ENCODE results near the gene NENF. TPM values are rescaled to one million over a fixed set of nuclear protein-coding genes. Genes with fewer than 3 reads are reported as not detected.

NENF gene
- total RNA-seq, 1 experiment from 2014 or later: 45.3 TPM

DNA sequence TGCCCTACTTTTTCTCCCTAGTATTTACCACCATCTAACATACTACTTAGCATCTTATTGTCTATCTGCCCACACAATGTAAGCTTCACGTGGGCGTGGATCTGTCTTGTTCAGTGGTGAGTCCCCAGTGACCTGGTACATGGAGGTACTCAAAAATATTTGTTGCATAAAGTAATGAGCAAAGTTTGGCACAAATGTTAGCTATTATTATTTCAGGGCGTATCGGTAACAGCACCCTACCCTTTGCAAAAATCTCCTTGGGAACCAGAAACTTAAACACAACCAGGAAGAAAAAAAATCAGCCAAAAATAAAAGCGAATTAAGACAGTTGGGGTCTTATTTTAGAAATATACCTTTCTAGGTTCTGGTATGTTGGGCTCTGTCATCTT is 454 bp upstream of the NENF start:
- TF ChIP-seq, protein P1, sequence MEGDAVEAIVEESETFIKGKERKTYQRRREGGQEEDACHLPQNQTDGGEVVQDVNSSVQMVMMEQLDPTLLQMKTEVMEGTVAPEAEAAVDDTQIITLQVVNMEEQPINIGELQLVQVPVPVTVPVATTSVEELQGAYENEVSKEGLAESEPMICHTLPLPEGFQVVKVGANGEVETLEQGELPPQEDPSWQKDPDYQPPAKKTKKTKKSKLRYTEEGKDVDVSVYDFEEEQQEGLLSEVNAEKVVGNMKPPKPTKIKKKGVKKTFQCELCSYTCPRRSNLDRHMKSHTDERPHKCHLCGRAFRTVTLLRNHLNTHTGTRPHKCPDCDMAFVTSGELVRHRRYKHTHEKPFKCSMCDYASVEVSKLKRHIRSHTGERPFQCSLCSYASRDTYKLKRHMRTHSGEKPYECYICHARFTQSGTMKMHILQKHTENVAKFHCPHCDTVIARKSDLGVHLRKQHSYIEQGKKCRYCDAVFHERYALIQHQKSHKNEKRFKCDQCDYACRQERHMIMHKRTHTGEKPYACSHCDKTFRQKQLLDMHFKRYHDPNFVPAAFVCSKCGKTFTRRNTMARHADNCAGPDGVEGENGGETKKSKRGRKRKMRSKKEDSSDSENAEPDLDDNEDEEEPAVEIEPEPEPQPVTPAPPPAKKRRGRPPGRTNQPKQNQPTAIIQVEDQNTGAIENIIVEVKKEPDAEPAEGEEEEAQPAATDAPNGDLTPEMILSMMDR (IDR thresholded peaks at IDR 0.05; ENCODE audit: unreplicated experiment): no peak
- H3K27ac Mint-ChIP-seq (ENCODE audit: unreplicated experiment): peak overlapping the region; percentile 58
- intact Hi-C loops (cut with micrococcal nuclease; ENCODE audit: unreplicated experiment): no loop called here
- no peak for DNase-seq
- CTCF ChIA-PET: interaction anchor here (1.6 kb wide), 1 partner anchor 26 kb away, joined by 3 read pairs; no protein-coding TSS in a partner anchor
- H3K4me3 Mint-ChIP-seq (ENCODE audit: low read depth, unreplicated experiment): peak overlapping the region; percentile 71
- H3K36me3 Mint-ChIP-seq (ENCODE audit: insufficient read depth, unreplicated experiment): peaks cover 11% of the 10 kb centered on the region
- no TSS peak for BruUV-seq (replicated peaks)
- no peaks in the 10 kb centered on the region for H3K9me3 Mint-ChIP-seq (ENCODE audit: low read depth, unreplicated experiment)
- H3K4me1 Mint-ChIP-seq (ENCODE audit: low read depth, unreplicated experiment): peaks cover 32% of the 10 kb centered on the region
- no peaks in the 10 kb centered on the region for H3K27me3 Mint-ChIP-seq (ENCODE audit: unreplicated experiment)

DNA sequence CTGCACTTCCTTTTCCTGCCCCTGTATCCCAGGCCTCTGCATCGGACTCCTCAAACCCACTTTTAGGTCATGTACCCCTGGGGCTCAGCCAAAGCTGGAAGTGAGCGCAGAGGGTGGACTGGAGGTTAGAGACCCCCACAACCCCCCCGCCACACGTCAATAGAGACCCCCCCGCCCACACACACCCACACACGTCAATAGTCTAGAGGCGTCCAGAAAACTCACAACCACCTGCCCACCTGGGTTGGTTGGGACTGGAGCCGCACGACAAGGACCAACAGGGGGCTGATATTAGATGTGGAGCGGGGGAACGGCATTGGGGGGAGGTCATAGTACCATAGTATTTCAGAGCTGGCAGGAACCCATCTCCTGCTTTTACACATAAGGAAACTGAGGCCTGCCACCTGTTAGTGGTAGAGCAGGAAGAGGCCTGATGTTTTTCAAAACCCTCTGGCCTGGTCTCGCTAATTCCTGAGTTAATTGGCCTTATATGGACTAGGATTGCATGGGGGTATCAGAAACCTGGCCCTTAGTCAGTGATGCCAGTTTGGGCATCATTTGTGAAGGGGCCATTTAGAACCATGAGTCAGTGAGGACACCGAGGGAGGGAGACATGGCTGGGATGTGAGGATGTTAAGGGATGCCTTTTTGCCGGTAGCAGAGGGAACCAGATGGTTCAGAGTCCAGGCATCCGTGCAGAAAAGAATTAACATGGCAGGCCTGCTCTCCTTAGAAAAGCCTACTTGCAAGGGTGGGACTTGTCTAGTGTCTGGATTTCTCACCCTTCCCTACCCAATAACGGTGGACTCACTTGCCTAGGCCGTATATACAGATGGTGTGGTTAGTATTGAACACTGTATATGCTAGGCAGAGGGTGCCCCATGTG is 1.1 kb downstream of the NENF start:
- Mint-ChIP-seq H3K4me1 (ENCODE audit: low read depth, unreplicated experiment) (peaks cover 32% of the 10 kb centered on the region), H3K4me3 (ENCODE audit: low read depth, unreplicated experiment) (peak overlapping the region; percentile 71), H3K36me3 (ENCODE audit: insufficient read depth, unreplicated experiment) (peaks cover 11% of the 10 kb centered on the region), H3K27ac (ENCODE audit: unreplicated experiment) (peak overlapping the region; percentile 65), H3K9me3 (ENCODE audit: low read depth, unreplicated experiment) (no peaks in the 10 kb centered on the region), H3K27me3 (ENCODE audit: unreplicated experiment) (no peaks in the 10 kb centered on the region)
- no TSS peak for BruUV-seq (replicated peaks)
- TF ChIP-seq, protein P1 (IDR thresholded peaks at IDR 0.05; ENCODE audit: unreplicated experiment): no peak
- intact Hi-C loops (cut with micrococcal nuclease; ENCODE audit: unreplicated experiment): no loop called here
- CTCF ChIA-PET: interaction anchor here (1.6 kb wide), 1 partner anchor 24 kb away, joined by 3 read pairs; no protein-coding TSS in a partner anchor
- DNase-seq: no peak

DNA sequence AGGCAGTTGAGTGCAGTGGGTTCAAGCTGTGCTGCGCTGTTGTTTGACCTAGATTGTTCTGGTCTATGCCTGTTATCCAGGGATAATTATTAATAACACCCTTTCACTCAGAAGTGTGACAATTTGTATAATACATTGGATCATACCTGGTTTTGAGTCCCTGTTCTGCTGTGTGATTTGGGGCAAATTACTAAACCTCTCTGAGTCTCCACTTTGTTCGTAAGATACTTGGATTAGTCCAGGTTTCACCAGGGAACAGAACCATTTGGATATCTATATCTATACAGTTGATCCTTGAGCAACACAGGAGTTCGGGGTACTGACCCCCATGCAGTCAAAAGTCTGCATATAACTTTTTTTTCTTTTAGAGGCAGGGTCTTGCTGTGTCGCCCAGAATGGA is 2.3 kb downstream of the NENF start:
- peaks cover 32% of the 10 kb centered on the region for H3K4me1 Mint-ChIP-seq (ENCODE audit: low read depth, unreplicated experiment)
- TF ChIP-seq, protein P1 (IDR thresholded peaks at IDR 0.05; ENCODE audit: unreplicated experiment): no peak
- H3K4me3 Mint-ChIP-seq (ENCODE audit: low read depth, unreplicated experiment): no peak overlapping the region
- H3K36me3 Mint-ChIP-seq (ENCODE audit: insufficient read depth, unreplicated experiment): peaks cover 11% of the 10 kb centered on the region
- H3K27ac Mint-ChIP-seq (ENCODE audit: unreplicated experiment): no peak overlapping the region
- H3K9me3 Mint-ChIP-seq (ENCODE audit: low read depth, unreplicated experiment): no peaks in the 10 kb centered on the region
- no TSS peak for BruUV-seq (replicated peaks)
- intact Hi-C loops (cut with micrococcal nuclease; ENCODE audit: unreplicated experiment): no loop called here
- no peaks in the 10 kb centered on the region for H3K27me3 Mint-ChIP-seq (ENCODE audit: unreplicated experiment)
- CTCF ChIA-PET: no interaction called here
- DNase-seq: no peak

DNA sequence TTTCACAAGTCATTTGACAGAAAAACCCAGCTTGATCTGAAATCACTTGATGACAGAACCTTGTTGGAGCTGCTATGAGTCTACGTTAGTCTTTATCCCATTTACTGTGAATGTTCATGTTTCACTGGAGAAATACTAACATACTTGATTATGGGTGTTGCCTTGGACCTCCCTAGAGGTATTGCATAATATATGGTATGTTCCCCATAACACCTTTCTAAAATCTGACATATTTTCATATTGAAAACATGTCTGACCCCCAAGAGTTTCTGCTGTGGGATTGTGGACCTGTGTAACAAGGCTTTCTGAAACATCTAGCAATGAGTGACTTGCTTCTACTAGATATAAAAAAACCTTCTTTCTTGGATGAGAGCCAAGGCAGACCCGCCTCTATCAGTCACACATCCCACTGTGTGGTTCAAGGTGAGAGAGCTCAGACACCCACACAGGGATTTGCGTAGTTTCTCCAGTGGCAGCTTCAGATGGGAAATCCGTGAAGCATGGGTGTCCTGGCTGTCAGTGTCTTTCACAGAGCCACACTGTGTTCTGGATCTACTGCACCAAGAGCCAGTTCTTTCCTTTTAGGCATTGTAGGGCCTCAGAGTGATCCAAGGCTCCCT is 4.6 kb downstream of the NENF start:
- Mint-ChIP-seq H3K27ac (ENCODE audit: unreplicated experiment) (no peak overlapping the region), H3K27me3 (ENCODE audit: unreplicated experiment) (no peaks in the 10 kb centered on the region), H3K36me3 (ENCODE audit: insufficient read depth, unreplicated experiment) (peaks cover 11% of the 10 kb centered on the region), H3K9me3 (ENCODE audit: low read depth, unreplicated experiment) (no peaks in the 10 kb centered on the region), H3K4me3 (ENCODE audit: low read depth, unreplicated experiment) (no peak overlapping the region), H3K4me1 (ENCODE audit: low read depth, unreplicated experiment) (peaks cover 14% of the 10 kb centered on the region)
- no TSS peak for BruUV-seq (replicated peaks)
- TF ChIP-seq, protein P1 (IDR thresholded peaks at IDR 0.05; ENCODE audit: unreplicated experiment): no peak
- intact Hi-C loops (cut with micrococcal nuclease; ENCODE audit: unreplicated experiment): no loop called here
- CTCF ChIA-PET: interaction anchor here (0.6 to 0.7 kb wide), 2 partner anchors 410 to 495 kb away, joined by 3 to 5 read pairs; no protein-coding TSS in a partner anchor
- no peak for DNase-seq

Data from Calu3 (cell line).